Measurements from ENCODE around the gene REC114.
"Not testable (repeated sequence)": the region's sequence is repeated elsewhere in the genome, so short reads cannot be mapped to it uniquely, and the experiment has no call there.

The REC114 gene

GRCh38 chr15:73457334-73457733 is 14.4 kb downstream of the REC114 start:
- DNase-seq = no peak

- DNase-seq = no peak
Observed at GRCh38 chr15:73460662-73461061, 17.7 kb downstream of the REC114 start.

GRCh38 chr15:73464602-73465001 is 21.6 kb downstream of the REC114 start:
- DNase-seq = no peak

GRCh38 chr15:73467758-73468157 is 24.8 kb downstream of the REC114 start:
- DNase-seq = no peak

GRCh38 chr15:73474785-73475184 is 31.8 kb downstream of the REC114 start:
- DNase-seq = no peak

GRCh38 chr15:73476704-73477216 is 33.8 kb downstream of the REC114 start:
- DNase-seq = no peak

GRCh38 chr15:73480050-73480449 is 37.1 kb downstream of the REC114 start:
- DNase-seq = no peak

GRCh38 chr15:73482166-73482565 is 39.2 kb downstream of the REC114 start:
- DNase-seq = no peak

- no peak for DNase-seq
Observed at GRCh38 chr15:73483053-73483452, 40.1 kb downstream of the REC114 start.

- no peak for DNase-seq
Observed at GRCh38 chr15:73485372-73485771, 42.4 kb downstream of the REC114 start.

GRCh38 chr15:73485885-73486284 is 42.9 kb downstream of the REC114 start:
- DNase-seq = not testable (repeated sequence)

- no peak for DNase-seq
Observed at GRCh38 chr15:73488698-73489097, 45.7 kb downstream of the REC114 start.

- no peak for DNase-seq
Observed at GRCh38 chr15:73493922-73494321, 51.0 kb downstream of the REC114 start.

GRCh38 chr15:73495181-73495580 is 52.2 kb downstream of the REC114 start:
- DNase-seq = no peak

GRCh38 chr15:73500696-73501095 is 57.7 kb downstream of the REC114 start:
- no peak for DNase-seq

GRCh38 chr15:73504885-73505284 is 61.9 kb downstream of the REC114 start:
- no peak for DNase-seq

- DNase-seq = no peak
Observed at GRCh38 chr15:73515527-73515926, 72.6 kb downstream of the REC114 start.

GRCh38 chr15:73517566-73517965 is 74.6 kb downstream of the REC114 start:
- no peak for DNase-seq

- no peak for DNase-seq
Observed at GRCh38 chr15:73518180-73518862, 75.4 kb downstream of the REC114 start.

- no peak for DNase-seq
Observed at GRCh38 chr15:73518876-73519733, 76.1 kb downstream of the REC114 start.

GRCh38 chr15:73522011-73522410 is 79.0 kb downstream of the REC114 start:
- no peak for DNase-seq

- no peak for DNase-seq
Observed at GRCh38 chr15:73524919-73525318, 82.0 kb downstream of the REC114 start.

GRCh38 chr15:73527598-73527997 is 84.6 kb downstream of the REC114 start:
- no peak for DNase-seq

- no peak for DNase-seq
Observed at GRCh38 chr15:73530649-73531048, 87.7 kb downstream of the REC114 start.
